ENCODE measurements around the gene GPD2.

GRCh38 chr2:156459720-156460119 is 23.5 kb downstream of the GPD2 start:
- no peak for TF ChIP-seq CTCF (IDR thresholded peaks at IDR 0.05)
- TF ChIP-seq POLR2A (IDR thresholded peaks at IDR 0.05) = no peak
